HepG2 (cell line): ENCODE measurements around the gene ZNF383. TPM values are rescaled to one million over a fixed set of nuclear protein-coding genes. Genes with fewer than 3 reads are reported as not detected.

Experiments used
- ATF4 ChIP-seq, 2 experiments: fragments of 450-650 bp in 1 of 2; sonication (generic) in 1 of 2; formaldehyde crosslinking; IDR thresholded peaks; 2 replicates each; pipeline versions ENCODE4 v1.5.0 to v1.8.0; 2020 to 2022; ENCODE audit warnings: mild to moderate bottlenecking in 1 of 2, missing genetic modification reagents in 1 of 2
- HMGXB4 ChIP-seq, 2 experiments: sonication (generic) in 1 of 2; formaldehyde crosslinking in 1 of 2; IDR thresholded peaks; 2 replicates each; pipeline versions ENCODE4 v1.4.0 to v1.6.1; 2018 to 2020; ENCODE audit warnings: missing genetic modification reagents in 2 of 2, borderline replicate concordance in 1 of 2, low read depth in 1 of 2, mild to moderate bottlenecking in 1 of 2, missing biosample characterization in 1 of 2
- MLX ChIP-seq: IDR thresholded peaks from 2 replicates; pipeline ENCODE4 v1.6.1; 2016
- PHF21A ChIP-seq: sonication (generic); formaldehyde crosslinking; IDR thresholded peaks from 2 replicates; pipeline ENCODE4 v1.5.0; 2020; ENCODE audit warnings: mild to moderate bottlenecking, missing genetic modification reagents
- POGZ ChIP-seq: sonication (generic); formaldehyde crosslinking; IDR thresholded peaks from 2 replicates; pipeline ENCODE4 v1.4.0; 2020; ENCODE audit warnings: mild to moderate bottlenecking, missing genetic modification reagents
- PRDM15 ChIP-seq: sonication (generic); formaldehyde crosslinking; IDR thresholded peaks from 2 replicates; pipeline ENCODE4 v1.4.0; 2020; ENCODE audit warnings: missing genetic modification reagents
- STAT6 ChIP-seq: sonication (generic); formaldehyde crosslinking; IDR thresholded peaks from 2 replicates; pipeline ENCODE4 v1.4.0; 2020; ENCODE audit warnings: missing genetic modification reagents, mild to moderate bottlenecking, borderline replicate concordance
- TRAFD1 ChIP-seq: sonication (generic); formaldehyde crosslinking; IDR thresholded peaks from 2 replicates; pipeline ENCODE4 v1.5.1; 2020; ENCODE audit warnings: missing genetic modification reagents, mild to moderate bottlenecking, borderline replicate concordance
- ZMAT3 ChIP-seq: sonication (generic); formaldehyde crosslinking; conservative IDR thresholded peaks from 2 replicates; pipeline ENCODE4 v1.7.0; 2021; ENCODE audit warnings: missing genetic modification reagents
- ZNF567 ChIP-seq: sonication (generic); formaldehyde crosslinking; IDR thresholded peaks from 2 replicates; pipeline ENCODE4 v1.8.1; 2023; ENCODE audit warnings: mild to moderate bottlenecking, missing genetic modification reagents, borderline replicate concordance
- ZNF605 ChIP-seq: sonication (generic); formaldehyde crosslinking; IDR thresholded peaks from 2 replicates; pipeline ENCODE4 v1.8.0; 2022; ENCODE audit warnings: mild to moderate bottlenecking, missing genetic modification reagents
- ZNF746 ChIP-seq: sonication (generic); formaldehyde crosslinking; IDR thresholded peaks from 2 replicates; pipeline ENCODE4 v1.8.0; 2022; ENCODE audit warnings: mild to moderate bottlenecking, missing genetic modification reagents
- polyA plus RNA-seq, 8 experiments: library from polyadenylated mRNA; depleted of rRNA in 3 of 8; stranded (reverse) in 7 of 8; unstranded in 1 of 8; fragments of >200 nt; fragmentation: Illumina TruSeq in 4 of 8; extraction: Trizol in 4 of 8; gene quantifications; 2 replicates each; pipeline versions ENCODE4 v1.2.1 to v1.2.3, GENCODE V29; 2011 to 2016; ENCODE audit warnings: low read depth in 4 of 8, missing spikeins in 1 of 8, mixed read lengths in 1 of 8; ENCODE audit not compliant: insufficient read depth in 1 of 8
- total RNA-seq, 5 experiments: library from RNA; depleted of rRNA; stranded (reverse); fragments of >200 nt; fragmentation: Illumina TruSeq; extraction: Trizol; gene quantifications; 2 replicates each; pipeline ENCODE4 v1.2.3, GENCODE V29; 2016; ENCODE audit warnings: low read depth in 1 of 5
- TF ChIP-seq, protein P1 (sequence below): sonication (generic); formaldehyde crosslinking; IDR thresholded peaks from 2 replicates; pipeline ENCODE4 v1.4.0; 2020; ENCODE audit warnings: missing genetic modification reagents, borderline replicate concordance

The ZNF383 gene
- total and polyA plus RNA-seq, 2 of the 13 experiments (the other 11 are each of a cell fraction or from before 2014, with no cell fraction given), result 2.6 to 4.1 TPM

GRCh38 chr19:37172368-37173366 is 45.3 kb upstream of the ZNF383 start, which contains the start of gene ZNF585A (continued):
- TF ChIP-seq ZMAT3 (CRISPR knock-in tag) (no peak), STAT6 (CRISPR knock-in tag) (no peak), MLX (CRISPR knock-in tag) (0 out of 2 replicates have a peak, but pooled peaks have one; percentile 28), ZNF605 (CRISPR knock-in tag) (peak; percentile 79; the same call in 1 of the 2 replicates), PHF21A (no peak), ZNF746 (CRISPR knock-in tag) (no peak), ZNF567 (no peak), ATF4 (CRISPR knock-in tag; IDR thresholded peaks at IDR 0.05) (no peak), PRDM15 (CRISPR knock-in tag) (no peak), POGZ (CRISPR knock-in tag) (peak; percentile 54), HMGXB4 (CRISPR knock-in tag; IDR thresholded peaks at IDR 0.05; ENCODE audit: borderline replicate concordance in 1 of 2, low read depth in 1 of 2) (peak; percentile 25 to 54; a peak in 1 of 4 replicates), TRAFD1 (CRISPR knock-in tag) (no peak)
- TF ChIP-seq, protein P1, sequence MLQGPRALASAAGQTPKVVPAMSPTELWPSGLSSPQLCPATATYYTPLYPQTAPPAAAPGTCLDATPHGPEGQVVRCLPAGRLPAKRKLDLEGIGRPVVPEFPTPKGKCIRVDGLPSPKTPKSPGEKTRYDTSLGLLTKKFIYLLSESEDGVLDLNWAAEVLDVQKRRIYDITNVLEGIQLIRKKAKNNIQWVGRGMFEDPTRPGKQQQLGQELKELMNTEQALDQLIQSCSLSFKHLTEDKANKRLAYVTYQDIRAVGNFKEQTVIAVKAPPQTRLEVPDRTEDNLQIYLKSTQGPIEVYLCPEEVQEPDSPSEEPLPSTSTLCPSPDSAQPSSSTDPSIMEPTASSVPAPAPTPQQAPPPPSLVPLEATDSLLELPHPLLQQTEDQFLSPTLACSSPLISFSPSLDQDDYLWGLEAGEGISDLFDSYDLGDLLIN (CRISPR knock-in tag), result no peak
